GM23248 (cell line): ENCODE measurements around the gene TMCC2.

ENCODE experiments used
- EZH2 ChIP-seq: fragments of 200-600 bp; sonication (generic); IDR thresholded peaks from 2 replicates; pipeline ENCODE4 v1.6.1; 2018; ENCODE audit warnings: antibody characterized with exemption, mild to moderate bottlenecking; ENCODE audit not compliant: insufficient read depth, poor library complexity, severe bottlenecking
- EZH2phosphoT487 ChIP-seq: fragments of 200-600 bp; sonication (generic); IDR thresholded peaks from 2 replicates; pipeline ENCODE4 v1.6.1; 2018; ENCODE audit warnings: antibody characterized with exemption, moderate library complexity, mild to moderate bottlenecking, low read depth; ENCODE audit not compliant: insufficient read depth

DNA sequence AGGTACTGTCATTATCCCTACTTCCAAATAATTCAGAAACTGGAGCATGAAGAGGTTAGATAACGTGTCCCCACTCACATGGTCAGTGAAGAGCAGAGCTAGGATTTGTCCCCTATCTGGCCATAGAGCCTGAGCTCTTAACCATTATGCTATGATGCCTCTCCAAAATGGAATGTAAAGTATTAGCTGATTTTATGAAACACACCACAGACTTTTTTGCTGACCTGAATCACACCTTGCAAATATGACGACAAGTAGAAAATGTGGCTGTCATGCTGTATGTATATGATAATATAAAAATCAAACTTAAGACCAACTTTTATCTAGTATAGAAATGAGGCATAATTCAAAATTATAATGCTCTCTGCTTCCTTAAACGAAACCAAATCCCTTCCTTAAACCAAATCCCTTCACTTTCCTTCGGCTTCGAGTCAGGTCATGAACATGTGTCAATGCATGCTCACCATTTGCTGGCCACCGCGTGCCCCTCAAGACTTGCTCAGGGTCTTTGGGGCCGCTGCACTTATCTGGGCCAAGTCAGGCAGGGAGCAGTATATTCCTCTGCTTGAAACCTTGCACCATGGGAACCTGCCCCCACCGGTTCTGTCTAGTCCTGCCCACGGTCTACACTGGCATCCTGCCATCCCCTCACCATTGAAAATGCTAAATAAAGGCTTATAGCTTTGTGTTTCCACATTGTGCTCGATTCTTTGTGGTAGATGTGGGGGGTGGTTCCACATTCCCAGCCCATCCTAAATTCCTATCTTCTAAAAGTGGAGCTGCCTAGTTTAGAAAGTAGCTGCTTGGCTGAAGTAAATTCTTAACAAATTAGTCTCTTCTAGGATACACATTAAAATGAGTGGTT is 1.6 kb upstream of the TMCC2 start:
- TF ChIP-seq EZH2phosphoT487 (no peak), EZH2 (no peak)
